SK-N-SH (cell line): ENCODE measurements around the gene ARHGAP15. TPM values are rescaled to one million over a fixed set of nuclear protein-coding genes. Genes with fewer than 3 reads are reported as not detected.

Experiments
- CTCF ChIA-PET: fragments of 300-600, 350-600 bp; formaldehyde crosslinking; extraction: SDS; loops from one replicate; lab custom pipeline; 2021; lab: Yijun Ruan, JAX
- POLR2A ChIA-PET: fragments of 350-600 bp; sonication (Branson Sonifier 250); formaldehyde crosslinking; extraction: SDS; loops from one replicate; lab custom pipeline; 2020; ENCODE audit warnings: antibody characterized with exemption, inconsistent platforms; lab: Yijun Ruan, JAX
- DNase-seq: peaks from one replicate; pipeline ENCODE4 v3.0.0; 2012
- H2AFZ ChIP-seq: fragments of 200-600 bp; sonication (generic); 2 replicates; pipeline ENCODE4 v1.8.1; 2016; ENCODE audit warnings: antibody characterized with exemption, mild to moderate bottlenecking, low read depth
- H3F3A ChIP-seq: fragments of 200-600 bp; sonication (generic); replicated peaks from 2 replicates; pipeline ENCODE3; 2016; ENCODE audit warnings: antibody characterized with exemption, mild to moderate bottlenecking; ENCODE audit not compliant: insufficient read depth
- H3K27ac ChIP-seq, 2 experiments: fragments of 200-500 bp in 1 of 2; fragments of 200-600 bp in 1 of 2; sonication (Bioruptor generic) in 1 of 2; sonication (generic), shearing (Covaris generic) in 1 of 2; 2 replicates each; pipeline versions ENCODE4 v1.5.1 to v1.6.1; 2014 to 2016; ENCODE audit warnings: low read depth in 2 of 2, inconsistent platforms in 1 of 2, low read length in 1 of 2, mild to moderate bottlenecking in 1 of 2, mixed read lengths in 1 of 2
- H3K27me3 ChIP-seq: fragments of 200-600 bp; sonication (generic), shearing (Covaris generic); 2 replicates; pipeline ENCODE4 v1.6.1; 2016; ENCODE audit warnings: mixed run types; ENCODE audit not compliant: insufficient read depth
- H3K36me3 ChIP-seq, 2 experiments: fragments of 200-500 bp in 1 of 2; fragments of 200-600 bp in 1 of 2; sonication (Bioruptor generic) in 1 of 2; sonication (generic) in 1 of 2; replicated peaks in 1 of 2; 2 replicates each; pipeline versions ENCODE3 to v1.5.1; 2014 to 2016; ENCODE audit warnings: low read length in 1 of 2, mild to moderate bottlenecking in 1 of 2; ENCODE audit not compliant: insufficient read depth in 2 of 2, control insufficient read depth in 1 of 2
- H3K4me1 ChIP-seq, 2 experiments: fragments of 200-500 bp in 1 of 2; fragments of 200-600 bp in 1 of 2; sonication (Bioruptor generic) in 1 of 2; sonication (generic), shearing (Covaris generic) in 1 of 2; 2 replicates each; pipeline versions ENCODE4 v1.5.1 to v1.6.1; 2014 to 2016; ENCODE audit warnings: low read depth in 1 of 2, low read length in 1 of 2, mixed run types in 1 of 2; ENCODE audit not compliant: insufficient read depth in 2 of 2, control insufficient read depth in 1 of 2
- H3K4me2 ChIP-seq: fragments of 200-600 bp; sonication (generic), shearing (Covaris generic); 2 replicates; pipeline ENCODE4 v1.6.1; 2017; ENCODE audit warnings: mixed run types
- H3K4me3 ChIP-seq, 2 experiments: fragments of 200-500 bp in 1 of 2; fragments of 200-600 bp in 1 of 2; sonication (Bioruptor generic) in 1 of 2; sonication (generic), shearing (Covaris generic) in 1 of 2; 2 replicates each; pipeline versions ENCODE4 v1.5.1 to v1.8.1; 2014 to 2016; ENCODE audit warnings: low read depth in 2 of 2, inconsistent platforms in 1 of 2, low read length in 1 of 2, mild to moderate bottlenecking in 1 of 2, mixed read lengths in 1 of 2, moderate library complexity in 1 of 2
- H3K79me2 ChIP-seq: fragments of 200-600 bp; sonication (generic); 2 replicates; pipeline ENCODE4 v1.8.1; 2017; ENCODE audit warnings: mild to moderate bottlenecking; ENCODE audit not compliant: insufficient read depth
- H3K9ac ChIP-seq: fragments of 200-600 bp; sonication (generic); 2 replicates; pipeline ENCODE4 v1.6.1; 2017; ENCODE audit warnings: mixed run types
- H3K9me2 ChIP-seq: fragments of 200-600 bp; sonication (generic); 2 replicates; pipeline ENCODE4 v1.6.1; 2017; ENCODE audit warnings: mixed run types
- H3K9me3 ChIP-seq: fragments of 200-600 bp; sonication (generic); 2 replicates; pipeline ENCODE4 v1.6.1; 2017; ENCODE audit warnings: mixed run types, mild to moderate bottlenecking, moderate library complexity
- H4K20me1 ChIP-seq: fragments of 200-600 bp; sonication (generic); 2 replicates; pipeline ENCODE4 v1.6.1; 2017; ENCODE audit warnings: mild to moderate bottlenecking, mixed run types; ENCODE audit not compliant: insufficient read depth
- CHD2 ChIP-seq: fragments of 150-350 bp; IDR thresholded peaks from 2 replicates; pipeline ENCODE4 v1.6.1; 2018; ENCODE audit warnings: low read length; ENCODE audit not compliant: partially characterized antibody
- CTCF ChIP-seq: fragments of 200-600 bp; sonication (generic); IDR thresholded peaks from 2 replicates; pipeline ENCODE4 v1.6.1; 2017; ENCODE audit warnings: antibody characterized with exemption, mild to moderate bottlenecking, moderate library complexity
- ELF1 ChIP-seq: IDR thresholded peaks from 2 replicates; pipeline ENCODE4 v1.4.0; 2012
- EP300 ChIP-seq, 2 experiments: IDR thresholded peaks; 2 replicates each; pipeline versions ENCODE4 v1.4.0 to v1.6.1; 2012; ENCODE audit warnings: borderline replicate concordance in 1 of 2, low read depth in 1 of 2, low read length in 1 of 2
- FOSL2 ChIP-seq: IDR thresholded peaks from 2 replicates; pipeline ENCODE4 v1.4.0; 2012; ENCODE audit warnings: low read depth, mild to moderate bottlenecking, moderate library complexity, borderline replicate concordance
- FOXJ3 ChIP-seq: sonication (generic); formaldehyde crosslinking; IDR thresholded peaks from 2 replicates; pipeline ENCODE4 v1.5.1; 2020; ENCODE audit warnings: mild to moderate bottlenecking, missing genetic modification reagents
- GABPA ChIP-seq: IDR thresholded peaks from 2 replicates; pipeline ENCODE4 v1.4.0; 2012; ENCODE audit warnings: low read depth, mild to moderate bottlenecking
- IRF3 ChIP-seq: fragments of 150-350 bp; IDR thresholded peaks from 2 replicates; pipeline ENCODE4 v1.6.1; 2016; ENCODE audit warnings: mild to moderate bottlenecking, low read depth, low read length
- MEF2A ChIP-seq: IDR thresholded peaks from 2 replicates; pipeline ENCODE4 v1.4.0; 2012; ENCODE audit warnings: low read depth, borderline replicate concordance
- NFIC ChIP-seq: IDR thresholded peaks from 2 replicates; pipeline ENCODE4 v1.4.0; 2012; ENCODE audit warnings: borderline replicate concordance
- PBX3 ChIP-seq: IDR thresholded peaks from 2 replicates; pipeline ENCODE4; 2012
- SIN3A ChIP-seq: IDR thresholded peaks from 2 replicates; pipeline ENCODE4 v1.6.1; 2012; ENCODE audit warnings: low read depth, mild to moderate bottlenecking, low read length, moderate library complexity, borderline replicate concordance
- TCF12 ChIP-seq: IDR thresholded peaks from 2 replicates; pipeline ENCODE4 v1.4.0; 2012
- USF2 ChIP-seq: fragments of 150-350 bp; IDR thresholded peaks from 2 replicates; pipeline ENCODE4 v1.6.1; 2017; ENCODE audit warnings: antibody characterized with exemption, low read length, low read depth, borderline replicate concordance
- ZBTB33 ChIP-seq: IDR thresholded peaks from 2 replicates; pipeline ENCODE4 v1.4.0; 2012; ENCODE audit warnings: low read depth, borderline replicate concordance
- WGBS: methylation state at CpG from one replicate; pipeline ENCODE4 v1.1.6; 2017; ENCODE audit warnings: low lambda C conversion rate; 5-methylcytosine and 5-hydroxymethylcytosine counted together
- polyA plus RNA-seq, 3 experiments: library from polyadenylated mRNA; depleted of rRNA; stranded (reverse); fragments of >200 nt; gene quantifications; 2 replicates each; pipeline ENCODE4 v1.2.3, GENCODE V29; 2012

ARHGAP15 gene
- polyA plus RNA-seq, 1 of the 3 experiments (the other 2 are of a cell fraction), result not detected

- TF ChIP-seq CTCF (peak; percentile 46), ZBTB33 (no peak), IRF3 (no peak), FOSL2 (no peak), GABPA (no peak), EP300 (IDR thresholded peaks at IDR 0.05; ENCODE audit: borderline replicate concordance in 1 of 2, low read depth in 1 of 2, low read length in 1 of 2) (no peak), SIN3A (no peak)
These were observed 446.1 kb downstream of the ARHGAP15 start (continued) for GRCh38 chr2:143575340-143575739.

- DNase-seq, result no peak
- no peaks in the 10 kb centered on the region for H3K4me1 ChIP-seq
- ChIA-PET CTCF (interaction anchor here (1.7 kb wide), 1 partner anchor 11 kb away, joined by 6 read pairs; no protein-coding TSS in a partner anchor), POLR2A (no interaction called here)
- H3K9me2 ChIP-seq, result no peaks in the 10 kb centered on the region
- H3K27ac ChIP-seq, result no peak overlapping the region
- H3K79me2 ChIP-seq, result no peaks in the 10 kb centered on the region
- H3K27me3 ChIP-seq, result no peaks in the 10 kb centered on the region
- no peaks in the 10 kb centered on the region for H3K9me3 ChIP-seq
- no peaks in the 10 kb centered on the region for H3K36me3 ChIP-seq
- no peaks in the 10 kb centered on the region for H3F3A ChIP-seq
- 0 out of 2 replicates have a peak overlapping the region, but pooled peaks have one; percentile 35 for H2AFZ ChIP-seq
- H3K4me3 ChIP-seq, result no peak overlapping the region
- no peak overlapping the region for H3K9ac ChIP-seq
- no peaks in the 10 kb centered on the region for H4K20me1 ChIP-seq
- WGBS, result 78% methylated on average over 2 of the region's 2 CpGs
- H3K4me2 ChIP-seq, result no peak overlapping the region
- TF ChIP-seq EP300 (IDR thresholded peaks at IDR 0.05; ENCODE audit: borderline replicate concordance in 1 of 2, low read depth in 1 of 2, low read length in 1 of 2), result no peak
- TF ChIP-seq ZBTB33, result no peak
- no peak for TF ChIP-seq MEF2A
- no peak for TF ChIP-seq NFIC
- TF ChIP-seq PBX3, result no peak
- no peak for TF ChIP-seq TCF12
- no peak for TF ChIP-seq IRF3
- TF ChIP-seq CTCF, result no peak
- TF ChIP-seq CHD2, result no peak
- no peak for TF ChIP-seq ELF1
- no peak for TF ChIP-seq FOXJ3 (CRISPR knock-in tag)
- TF ChIP-seq USF2, result no peak
These were observed 448.3 kb downstream of the ARHGAP15 start for GRCh38 chr2:143577489-143577888.
